Umbilical cord (tissue), 2 donors: ENCODE results near the gene HDAC10. TPM values are rescaled to one million over a fixed set of nuclear protein-coding genes. Genes with fewer than 3 reads are reported as not detected.
A peak's percentile ranks its signal among the peaks of the same experiment; 100 is the strongest.
"Not testable (repeated sequence)": the region's sequence is repeated elsewhere in the genome, so short reads cannot be mapped to it uniquely, and the experiment has no call there.

Source experiments
- DNase-seq: peaks from one replicate; pipeline ENCODE4 v3.0.0-alpha.2; 2015; ENCODE audit warnings: low spot score
- total RNA-seq: library from RNA; depleted of rRNA; stranded (reverse); fragments of >200 nt; gene quantifications from one replicate; pipeline ENCODE4 v1.2.3, GENCODE V29; 2014; ENCODE audit warnings: low replicate concordance; ENCODE audit not compliant: insufficient read depth

Gene HDAC10
- total RNA-seq, 1 donor from 2014 or later, result 35.6 TPM

GRCh38 chr22:50218153-50218995, 32.7 kb downstream of the HDAC10 start:
- no peak for DNase-seq

- no peak for DNase-seq
Measured at GRCh38 chr22:50217543-50218152, 33.4 kb downstream of the HDAC10 start.

- no peak for DNase-seq
Measured at GRCh38 chr22:50216684-50217520, 34.2 kb downstream of the HDAC10 start.

- no peak for DNase-seq
Measured at GRCh38 chr22:50216055-50216683, 34.9 kb downstream of the HDAC10 start.

GRCh38 chr22:50215297-50216054, 35.6 kb downstream of the HDAC10 start:
- no peak for DNase-seq

GRCh38 chr22:50213263-50213662, 37.8 kb downstream of the HDAC10 start:
- DNase-seq, result no peak

- DNase-seq, result no peak
Measured at GRCh38 chr22:50211147-50211546, 39.9 kb downstream of the HDAC10 start.

- DNase-seq, result no peak
Measured at GRCh38 chr22:50210378-50211139, 40.5 kb downstream of the HDAC10 start.

- peak; percentile 59 for DNase-seq
Measured at GRCh38 chr22:50209893-50210292, 41.2 kb downstream of the HDAC10 start.

GRCh38 chr22:50208939-50209892, 41.8 kb downstream of the HDAC10 start:
- DNase-seq, result no peak

- no peak for DNase-seq
Measured at GRCh38 chr22:50208430-50208938, 42.6 kb downstream of the HDAC10 start.

GRCh38 chr22:50207383-50208140, 43.5 kb downstream of the HDAC10 start:
- no peak for DNase-seq

GRCh38 chr22:50206599-50206998, 44.5 kb downstream of the HDAC10 start:
- DNase-seq, result no peak

GRCh38 chr22:50205781-50206569, 45.1 kb downstream of the HDAC10 start:
- DNase-seq, result no peak

- not testable (repeated sequence) for DNase-seq
Measured at GRCh38 chr22:50204998-50205397, 46.1 kb downstream of the HDAC10 start.

- no peak for DNase-seq
Measured at GRCh38 chr22:50204571-50204970, 46.5 kb downstream of the HDAC10 start.

GRCh38 chr22:50203288-50203687, 47.8 kb downstream of the HDAC10 start:
- DNase-seq, result no peak
